GM21423 (cell line): ENCODE data around the gene NXN.
"Not testable (repeated sequence)": the region's sequence is repeated elsewhere in the genome, so short reads cannot be mapped to it uniquely, and the experiment has no call there.

Experiments used
- ATAC-seq: cut with Tn5 transposase; IDR thresholded peaks from one replicate; pipeline ENCODE4 v1.9.1; 2021; ENCODE audit warnings: mild to moderate bottlenecking, moderate library complexity; ENCODE audit not compliant: unreplicated experiment

The NXN gene

GRCh38 chr17:981292-981658 lies 1.7 kb upstream of the NXN start:
- ATAC-seq, result no peak

GRCh38 chr17:980406-981291 lies 1.1 kb upstream of the NXN start:
- ATAC-seq, result no peak

GRCh38 chr17:979212-979538 lies 401 bp downstream of the NXN start:
- no peak for ATAC-seq

GRCh38 chr17:978103-979093 lies 1.2 kb downstream of the NXN start:
- no peak for ATAC-seq

- ATAC-seq, result no peak
These were observed 2.4 kb downstream of the NXN start for GRCh38 chr17:977166-977565.

GRCh38 chr17:976312-976711 lies 3.3 kb downstream of the NXN start:
- ATAC-seq, result no peak

GRCh38 chr17:975371-975915 lies 4.1 kb downstream of the NXN start:
- ATAC-seq, result no peak

- ATAC-seq, result not testable (repeated sequence)
These were observed 4.8 kb downstream of the NXN start for GRCh38 chr17:974778-975177.

- ATAC-seq, result no peak
These were observed 6.5 kb downstream of the NXN start for GRCh38 chr17:973053-973452.

- not testable (repeated sequence) for ATAC-seq
These were observed 7.7 kb downstream of the NXN start for GRCh38 chr17:971861-972260.

GRCh38 chr17:970364-970763 lies 9.2 kb downstream of the NXN start:
- ATAC-seq, result no peak

- ATAC-seq, result no peak
These were observed 9.7 kb downstream of the NXN start for GRCh38 chr17:969811-970355.

GRCh38 chr17:968812-969730 lies 10.5 kb downstream of the NXN start:
- ATAC-seq, result no peak

GRCh38 chr17:967122-967521 lies 12.5 kb downstream of the NXN start:
- ATAC-seq, result no peak

- no peak for ATAC-seq
These were observed 14.1 kb downstream of the NXN start for GRCh38 chr17:965311-965989.

GRCh38 chr17:964876-965275 lies 14.7 kb downstream of the NXN start:
- ATAC-seq, result no peak

GRCh38 chr17:962670-963069 lies 16.9 kb downstream of the NXN start:
- no peak for ATAC-seq

GRCh38 chr17:962166-962565 lies 17.4 kb downstream of the NXN start:
- ATAC-seq, result no peak

GRCh38 chr17:958712-959451 lies 20.7 kb downstream of the NXN start:
- no peak for ATAC-seq
